Measurements from ENCODE around the gene FBXO46.

GRCh38 chr19:45682117-45682516, 48.6 kb downstream of the FBXO46 start:
- no peak for TF ChIP-seq CTCF (IDR thresholded peaks at IDR 0.05)
- TF ChIP-seq POLR2A (IDR thresholded peaks at IDR 0.05), result no peak

Measured in thyroid gland (tissue), 4 donors.